HG02938 (cell line): ENCODE results near the gene MVB12A.

Experiments used
- ATAC-seq: cut with Tn5 transposase; IDR thresholded peaks from one replicate; pipeline ENCODE4 v1.9.1; 2021; ENCODE audit warnings: mild to moderate bottlenecking, moderate library complexity; ENCODE audit not compliant: unreplicated experiment

Gene MVB12A

DNA sequence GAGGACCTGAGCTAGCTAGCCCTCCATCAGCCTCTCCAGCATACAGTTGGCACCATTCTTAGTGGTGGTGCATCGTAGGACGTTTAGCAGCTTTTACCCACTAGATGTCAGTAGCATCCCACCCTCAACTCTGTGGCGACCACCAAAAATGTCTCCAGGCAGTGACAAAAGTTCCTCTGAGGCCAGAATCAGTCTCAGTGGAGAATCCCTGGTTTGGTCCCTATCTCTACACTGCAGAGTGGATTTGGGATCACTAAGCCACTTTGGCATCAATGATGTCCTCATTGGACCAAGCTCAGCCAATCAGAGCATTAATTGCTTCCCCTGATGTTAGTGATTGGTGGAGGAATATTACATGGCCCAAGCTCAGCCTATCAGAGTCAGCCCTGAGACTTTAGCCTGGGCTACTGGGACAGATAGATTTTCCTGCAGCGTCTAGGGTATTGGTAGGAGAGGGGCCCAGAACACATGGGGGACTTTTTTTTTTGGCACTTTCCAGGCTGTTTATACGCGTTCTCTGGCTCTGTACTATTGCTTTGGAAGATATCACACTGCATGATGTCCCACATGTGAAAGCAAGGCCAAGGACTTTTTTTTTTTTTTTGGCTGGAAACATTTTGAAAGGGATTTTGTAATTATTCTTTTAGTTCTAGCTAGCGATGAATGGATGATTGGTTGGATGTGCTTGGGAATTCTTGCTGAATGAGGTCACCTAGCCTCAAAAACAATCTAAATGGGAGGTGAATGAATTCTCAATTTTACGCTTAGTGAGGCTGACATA, 21.6 kb downstream of the MVB12A start:
- ATAC-seq: no peak

DNA sequence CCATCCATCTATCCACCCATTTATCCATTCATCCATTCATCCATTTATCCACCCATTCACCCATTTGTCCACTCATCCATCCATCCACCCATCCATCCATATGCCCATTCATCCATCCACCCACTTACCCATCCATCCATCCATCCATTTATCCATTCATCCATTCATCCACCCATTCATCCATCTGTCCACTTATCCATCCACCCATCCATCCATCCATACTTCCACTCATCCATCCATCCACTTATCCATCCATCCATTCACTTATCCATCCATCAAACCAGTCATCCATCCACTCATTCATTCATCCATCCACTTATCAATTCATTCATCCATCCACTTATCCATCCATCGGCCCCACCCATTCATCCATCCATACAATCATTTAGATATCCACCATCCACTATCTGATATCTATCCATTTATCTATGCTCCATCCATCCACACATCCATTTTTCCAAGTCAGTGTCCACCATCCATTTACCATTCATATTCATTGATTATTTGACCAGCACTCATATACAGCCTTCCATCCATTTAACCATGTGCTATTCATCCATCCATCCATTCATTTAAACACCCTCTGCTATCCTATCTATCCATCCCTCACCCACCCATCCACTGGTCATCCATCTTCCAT, 25.8 kb downstream of the MVB12A start:
- no peak for ATAC-seq

DNA sequence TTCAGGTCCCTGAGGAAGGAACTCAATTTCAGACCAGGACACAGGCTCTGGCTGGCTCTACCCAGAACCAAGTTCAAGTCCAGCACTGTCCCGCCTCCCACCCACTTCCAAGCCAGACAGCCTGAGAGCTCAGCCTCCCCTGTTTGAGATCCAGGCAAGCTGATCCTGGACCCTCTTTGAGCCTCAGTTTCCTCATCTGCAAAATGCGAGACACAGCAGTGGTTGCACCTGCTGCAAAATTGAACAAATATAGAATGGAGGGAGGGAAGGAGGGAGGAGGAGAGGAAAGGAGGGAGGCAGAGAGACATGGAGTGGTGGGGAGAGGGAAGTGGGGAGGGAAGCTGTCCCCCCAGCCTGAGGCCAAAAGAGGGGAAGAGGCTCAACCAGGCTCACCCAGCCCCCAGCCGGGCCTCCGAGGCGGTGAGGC, 27.9 kb downstream of the MVB12A start:
- ATAC-seq: no peak

DNA sequence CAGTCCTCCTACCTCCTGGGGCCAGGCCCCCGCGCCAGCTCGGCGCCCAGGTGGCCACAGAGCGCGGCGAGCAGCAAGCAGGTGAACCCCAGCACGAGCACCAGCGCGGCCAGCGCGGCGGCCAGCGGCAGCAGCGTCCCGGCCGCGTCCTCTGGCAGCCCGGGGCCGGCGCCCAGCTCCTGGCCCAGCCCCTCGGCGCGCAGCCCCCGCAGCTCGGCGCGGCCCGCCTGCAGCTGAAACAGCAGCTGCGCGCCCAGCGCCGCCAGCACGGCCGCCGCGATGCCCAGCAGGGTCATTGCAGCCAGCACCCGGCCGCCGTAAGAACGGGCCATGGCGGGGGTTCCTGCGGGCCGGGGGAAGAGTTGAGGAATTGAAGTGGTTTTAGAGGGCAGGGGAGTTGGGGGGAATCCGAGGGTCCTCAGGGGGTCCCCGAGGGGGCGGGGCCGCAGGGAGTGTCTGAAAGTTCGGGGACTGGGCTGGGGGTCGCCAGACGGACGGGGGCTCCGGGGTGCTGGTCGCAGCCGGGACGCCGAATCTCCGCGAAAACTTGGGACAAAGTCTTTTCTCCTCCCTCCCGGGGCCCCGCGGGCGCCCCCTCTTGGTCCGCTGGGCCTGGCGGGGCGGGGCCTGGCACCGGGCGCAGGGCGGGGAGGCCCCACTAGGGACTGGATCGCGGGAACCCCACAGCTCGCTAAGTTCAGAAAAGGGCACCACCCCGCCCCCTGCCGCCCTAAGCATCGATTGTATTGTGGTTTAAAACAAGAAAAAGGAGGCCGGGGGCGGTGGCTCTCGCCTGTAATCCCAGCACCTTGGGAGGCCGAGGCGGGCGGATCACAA, 28.5 kb downstream of the MVB12A start, which contains the start of gene TMEM221:
TMEM221 (minus strand) TSS at position 538 of the 837 bp plus-strand sequence; CDS start at position 332, 206 bp downstream.
- no peak for ATAC-seq

DNA sequence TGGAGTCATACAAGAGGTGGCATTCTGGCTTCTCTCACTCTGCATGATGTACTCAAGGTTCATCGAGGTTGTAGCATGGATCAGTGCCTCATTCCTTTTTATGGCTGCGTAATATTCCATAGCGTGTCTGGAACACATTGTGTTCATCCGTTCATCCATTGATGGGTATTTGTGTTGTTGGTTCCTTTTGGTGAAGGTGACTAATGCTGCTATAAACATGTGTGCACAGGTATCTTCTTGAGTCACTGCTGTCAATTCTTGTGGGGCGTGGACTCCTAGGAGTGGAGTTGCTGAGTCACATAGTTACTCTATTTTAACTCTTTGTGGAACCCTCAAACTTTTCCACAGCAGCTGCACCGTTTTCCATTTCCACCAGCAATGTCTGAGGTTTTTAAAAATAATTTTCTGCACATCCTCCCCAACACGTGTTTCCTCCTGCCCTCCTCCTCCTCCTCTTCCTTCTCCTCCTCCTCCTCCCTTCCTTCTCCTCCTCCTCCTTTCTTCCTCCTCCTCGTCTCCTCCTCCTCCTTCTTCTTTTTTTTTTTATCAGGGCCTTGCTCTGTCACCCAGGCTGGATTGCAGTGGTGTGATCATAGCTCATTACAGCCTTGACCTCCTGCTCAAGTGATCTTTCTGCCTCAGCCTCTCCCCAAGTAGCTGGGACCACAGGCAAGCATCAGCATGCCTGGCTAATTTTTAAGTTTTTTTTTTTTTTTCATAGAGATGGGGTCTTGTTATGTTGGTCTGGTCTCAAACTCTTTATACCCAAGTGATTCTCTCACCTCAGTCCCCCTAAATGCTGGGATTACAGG, 30.6 kb downstream of the MVB12A start:
- no peak for ATAC-seq

DNA sequence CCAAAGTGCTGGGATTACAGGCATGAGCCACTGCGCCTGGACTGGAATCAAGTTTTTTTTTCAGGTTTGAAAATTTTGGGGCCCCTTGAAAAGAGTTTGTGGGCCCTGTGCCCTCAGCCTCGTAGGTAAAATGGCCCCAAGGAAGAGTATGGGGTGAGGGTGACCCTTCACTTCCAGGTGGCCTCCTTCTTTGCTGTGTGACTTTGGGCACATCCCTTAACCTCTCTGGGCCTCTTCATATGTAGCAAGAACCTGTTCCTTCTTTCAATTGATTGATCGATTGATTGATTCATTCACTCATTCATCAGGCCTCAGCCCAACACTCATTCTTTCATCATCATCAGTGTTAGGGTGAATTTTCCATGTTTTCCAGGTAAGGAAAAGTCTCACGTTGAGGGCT, 32.0 kb downstream of the MVB12A start:
- no peak for ATAC-seq

DNA sequence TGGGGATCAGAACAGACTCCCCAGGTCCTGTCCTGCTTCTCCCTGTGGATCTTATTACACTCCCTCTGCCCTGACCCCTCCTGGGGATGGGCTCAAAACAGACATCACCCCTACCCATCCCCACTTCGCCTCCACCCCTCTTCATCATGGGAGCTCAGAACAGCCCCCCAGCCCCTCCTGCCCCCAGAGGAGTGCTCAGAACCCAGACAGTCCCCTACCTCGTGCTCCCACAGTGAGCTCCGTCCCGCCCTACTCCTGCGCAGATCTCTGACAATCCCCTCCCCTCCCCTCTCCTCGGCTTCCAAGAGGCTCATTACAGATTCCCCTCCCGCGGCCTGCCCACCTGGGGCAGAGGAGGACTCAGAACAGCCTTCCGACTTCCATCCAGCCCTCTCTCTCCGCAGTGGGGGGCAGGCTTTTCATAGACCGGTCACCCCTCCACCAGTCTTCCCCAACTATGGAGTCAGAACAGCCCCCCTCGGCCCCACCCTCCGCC, 34.8 kb downstream of the MVB12A start:
- no peak for ATAC-seq

DNA sequence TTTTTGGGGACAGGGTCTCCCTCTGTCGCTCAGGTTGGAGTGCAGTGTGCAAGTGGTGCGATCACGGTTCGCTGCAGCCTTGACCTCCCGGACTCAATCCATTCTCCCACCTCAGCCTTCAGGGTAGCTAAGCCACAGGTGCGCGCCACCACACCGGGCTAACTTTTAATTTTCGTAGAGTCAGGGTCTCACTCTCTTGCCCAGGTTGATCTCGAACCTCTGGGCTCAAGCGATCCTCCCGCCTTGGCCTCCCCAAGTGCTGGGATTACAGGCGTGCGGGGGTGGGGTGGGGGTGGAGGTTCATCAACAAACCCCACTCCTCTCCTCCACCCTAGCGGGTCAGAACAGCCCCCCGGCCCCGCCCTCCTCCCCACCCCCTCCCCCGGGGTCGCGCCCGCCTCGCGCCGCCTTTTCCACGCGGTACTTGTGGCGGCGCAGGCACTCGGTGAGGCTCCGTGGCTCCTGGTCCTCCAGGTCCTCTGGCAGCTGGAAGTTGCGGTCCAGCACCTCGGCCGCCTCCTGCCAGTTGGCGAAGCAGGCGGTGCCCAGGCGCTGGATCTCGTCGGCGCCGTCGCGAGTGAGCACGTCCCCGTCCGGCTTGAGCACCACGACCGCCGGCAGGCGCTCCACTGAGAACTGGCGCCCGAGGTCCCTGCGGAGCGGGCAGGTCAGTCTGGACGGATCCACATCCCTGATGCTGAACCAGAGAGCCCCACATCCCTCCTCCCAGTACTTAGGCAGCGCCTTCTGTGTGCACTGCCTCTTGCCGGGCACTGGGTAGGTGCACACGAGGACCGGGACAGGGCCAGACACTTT, 35.7 kb downstream of the MVB12A start:
- ATAC-seq: no peak

DNA sequence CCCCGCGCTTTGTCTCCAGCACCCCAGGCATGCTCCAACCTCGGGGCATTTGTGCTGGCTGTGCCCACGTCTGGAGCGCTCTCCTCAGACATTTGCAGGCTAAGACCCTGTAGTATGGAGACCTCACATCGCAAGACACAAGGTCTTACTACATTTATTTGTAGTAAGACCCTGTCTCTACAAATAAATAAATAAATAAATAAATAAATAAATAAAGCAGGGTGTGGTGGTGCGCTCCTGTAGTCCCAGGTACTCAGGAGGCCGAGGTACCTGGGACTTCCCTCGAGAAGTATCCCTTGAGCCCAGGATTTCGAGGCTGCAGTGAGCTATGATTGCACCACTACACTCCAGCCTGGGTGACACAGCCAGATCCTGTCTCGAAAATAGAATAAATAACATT, 36.3 kb downstream of the MVB12A start:
- no peak for ATAC-seq

DNA sequence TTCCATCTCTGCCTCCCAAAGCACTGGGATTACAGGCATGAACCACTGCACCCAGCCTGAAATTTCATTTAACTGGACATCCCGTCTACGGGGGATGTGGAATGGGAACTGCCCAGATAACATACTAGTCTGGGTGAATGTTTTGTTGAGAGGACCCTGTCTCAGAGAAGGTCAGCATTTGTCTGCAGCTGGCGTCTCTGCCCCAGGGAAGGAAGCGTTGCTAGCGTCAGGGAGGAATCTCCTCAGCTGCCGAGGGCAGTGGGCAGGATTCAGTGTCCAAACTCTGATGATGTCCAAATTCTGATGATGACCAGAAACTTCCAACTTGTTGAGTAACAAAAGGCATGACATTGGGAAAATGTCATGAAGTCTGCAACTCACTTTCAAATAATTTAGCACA, 37.8 kb downstream of the MVB12A start:
- no peak for ATAC-seq

DNA sequence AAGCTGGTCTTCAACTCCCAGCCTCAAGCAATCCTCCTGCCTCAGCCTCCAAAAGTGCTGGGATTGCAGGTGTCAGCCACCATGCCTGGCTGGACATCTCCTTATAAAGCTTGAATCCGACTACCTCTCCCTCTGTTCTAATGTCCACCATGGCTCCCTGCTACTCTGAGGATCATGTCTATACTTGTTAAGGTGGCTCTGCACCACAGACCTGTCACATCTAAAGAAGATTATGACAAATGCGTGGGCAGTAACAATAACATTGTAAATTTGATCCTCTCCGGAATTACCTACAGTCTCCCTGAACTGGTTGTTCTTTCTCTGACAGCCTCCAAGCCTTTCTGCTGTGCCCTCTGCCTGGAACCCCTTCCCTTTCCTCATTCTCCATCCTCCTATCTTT, 39.1 kb downstream of the MVB12A start:
- ATAC-seq: no peak

DNA sequence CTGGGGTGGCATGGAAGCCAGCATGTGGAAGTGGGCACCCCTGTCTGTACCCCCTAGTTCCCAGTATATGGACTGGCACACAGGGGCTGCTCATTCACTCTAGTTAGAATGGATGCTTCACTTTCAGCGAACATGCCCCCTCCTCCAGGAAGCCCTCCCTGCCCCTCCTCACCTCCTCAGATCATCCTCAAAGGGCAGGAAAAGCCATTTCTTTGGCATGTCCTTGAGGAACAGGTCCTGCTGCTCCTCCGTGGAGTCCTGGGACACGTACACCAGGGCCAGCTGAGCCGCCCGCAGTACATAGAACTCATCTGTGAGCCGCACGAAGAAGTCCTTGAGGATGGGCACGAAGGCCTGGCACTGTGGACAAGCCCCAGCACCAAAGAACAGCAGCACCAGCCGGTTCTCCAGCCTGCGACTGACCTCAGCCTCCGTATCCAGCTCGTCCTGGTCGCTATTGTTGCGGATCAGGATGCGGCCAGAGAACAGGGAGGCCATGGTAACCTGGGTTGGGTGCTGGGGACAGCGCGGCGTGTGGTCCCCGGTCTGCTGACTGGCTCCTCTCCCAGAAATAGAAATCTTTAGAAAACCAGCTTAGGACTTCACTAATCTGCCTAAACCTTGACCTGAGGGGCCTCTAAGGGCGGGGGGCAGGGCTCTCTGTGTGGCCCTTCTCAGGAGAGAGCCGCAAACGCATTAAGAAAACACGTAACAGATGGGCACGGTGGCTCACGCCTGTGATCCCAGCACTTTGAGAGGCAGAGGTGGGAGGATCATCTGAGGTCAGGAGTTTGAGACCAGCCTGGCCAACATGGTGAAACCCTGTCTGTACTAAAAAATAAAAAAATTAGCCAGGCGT, 40.8 kb downstream of the MVB12A start, which contains the start of gene NXNL1:
NXNL1 (minus strand) TSS at position 555 of the 859 bp plus-strand sequence; CDS start at position 498, 57 bp downstream.
- ATAC-seq: no peak

DNA sequence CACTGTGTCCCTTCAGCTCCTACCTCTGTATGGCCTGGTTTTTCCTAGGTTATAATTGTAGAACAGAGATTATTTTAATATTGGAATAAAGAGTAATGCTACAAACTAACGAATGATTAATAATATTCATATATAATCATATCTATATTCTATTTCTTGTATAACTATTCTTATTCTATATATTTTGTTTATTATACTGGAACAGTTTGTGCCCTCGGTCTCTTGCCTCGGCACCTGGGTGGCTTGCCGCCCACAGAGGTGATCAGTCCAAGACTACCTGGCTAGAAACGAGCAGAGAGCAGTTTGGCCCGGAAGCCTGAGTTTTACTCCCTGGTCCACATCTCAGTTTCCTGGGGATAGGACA, 46.6 kb downstream of the MVB12A start:
- no peak for ATAC-seq

DNA sequence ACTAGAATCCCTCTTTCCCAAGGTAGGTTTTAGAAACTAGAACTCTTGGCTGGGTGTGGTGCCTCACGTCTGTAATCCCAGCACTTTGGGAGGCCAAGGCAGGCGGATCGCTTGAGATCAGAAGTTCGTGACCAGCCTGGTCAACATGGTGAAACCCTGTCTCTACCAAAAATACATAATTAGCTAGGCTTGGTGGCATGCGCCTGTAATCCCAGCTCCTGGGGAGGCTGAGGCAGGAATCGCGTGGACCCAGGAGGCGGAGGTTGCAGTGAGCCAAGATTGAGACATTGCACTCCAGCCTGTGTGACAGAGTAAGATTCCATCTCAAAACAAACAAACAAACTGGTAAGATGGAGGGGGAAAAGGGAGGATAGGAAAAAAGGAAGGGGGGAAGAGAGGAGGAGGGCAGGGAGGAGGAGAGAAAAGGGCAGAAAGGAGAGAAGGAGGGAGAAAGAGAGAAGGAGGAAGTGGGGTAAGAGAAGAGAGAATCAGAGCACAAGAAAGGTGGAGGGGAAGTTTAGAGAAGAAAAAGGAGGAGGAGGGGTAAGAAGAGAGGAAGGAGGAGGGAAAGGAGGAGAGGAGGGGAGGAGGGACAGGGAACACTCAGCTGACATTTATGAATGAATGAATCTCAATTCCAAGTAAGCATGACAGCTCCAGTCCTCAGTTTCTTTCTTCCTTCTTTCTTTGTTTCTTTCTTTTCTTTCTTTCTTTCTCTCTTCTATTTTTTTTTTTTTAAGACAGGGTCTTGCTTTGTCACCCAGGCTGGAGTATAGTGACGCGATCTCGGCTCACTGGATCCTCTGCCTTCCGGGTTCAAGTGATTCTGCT, 47.8 kb downstream of the MVB12A start:
- ATAC-seq: no peak

DNA sequence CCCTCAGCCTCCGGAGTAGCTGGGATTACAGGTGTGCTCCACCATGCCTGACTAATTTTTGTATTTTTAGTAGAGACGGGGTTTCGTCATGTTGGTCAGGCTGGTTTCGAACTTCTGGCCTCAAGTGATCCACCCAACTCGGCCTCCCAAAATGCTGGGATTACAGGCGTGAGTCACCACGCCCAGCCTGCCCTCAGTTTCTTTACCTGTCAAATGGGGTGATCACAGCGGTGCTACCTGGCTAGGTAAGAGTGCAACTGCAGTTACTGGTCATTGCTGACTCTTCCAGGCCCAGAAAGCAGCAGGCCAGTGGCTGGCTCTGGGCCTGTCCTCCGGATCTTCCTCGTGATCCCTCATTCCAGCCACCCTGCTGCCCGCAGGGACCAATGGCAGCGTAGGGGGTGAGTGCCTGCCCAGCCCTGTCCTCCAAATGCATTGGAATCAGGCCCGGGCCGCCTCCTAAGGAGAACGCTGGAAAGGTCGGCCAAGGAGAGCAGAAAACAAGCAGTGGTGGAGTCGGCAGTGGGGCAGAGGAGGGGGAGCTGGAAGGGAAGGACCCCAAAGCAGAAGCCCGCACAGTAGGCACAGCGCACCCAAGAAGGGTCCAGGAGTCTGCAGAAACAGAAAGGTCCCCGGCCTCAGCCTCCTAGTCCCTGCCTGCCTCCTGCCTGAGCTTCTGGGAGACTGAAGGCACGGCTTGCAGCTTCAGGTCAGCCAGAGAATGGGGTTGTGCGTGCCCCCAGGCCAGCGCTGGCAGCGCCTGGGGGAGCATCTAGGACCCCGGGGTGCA, 48.6 kb downstream of the MVB12A start:
- ATAC-seq: no peak

DNA sequence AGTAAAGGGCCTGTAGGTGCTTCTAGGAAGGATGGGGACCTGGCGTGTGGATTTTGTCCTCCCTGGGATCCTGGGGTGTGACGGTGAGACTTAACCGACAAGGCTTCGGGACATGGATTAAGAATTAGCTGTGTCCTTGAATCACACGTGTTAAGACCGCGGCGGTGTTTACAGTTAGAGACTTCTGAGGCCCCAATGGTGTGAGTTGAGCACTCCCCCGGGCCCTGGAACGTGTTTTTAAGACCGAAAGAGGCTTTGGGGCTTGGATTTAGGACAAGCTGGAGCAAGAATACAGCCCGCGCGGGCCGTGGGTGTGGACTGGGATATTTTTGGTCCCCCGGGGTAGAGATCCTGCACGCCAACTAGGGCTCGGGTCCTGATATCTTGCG, 49.2 kb downstream of the MVB12A start:
- no peak for ATAC-seq

DNA sequence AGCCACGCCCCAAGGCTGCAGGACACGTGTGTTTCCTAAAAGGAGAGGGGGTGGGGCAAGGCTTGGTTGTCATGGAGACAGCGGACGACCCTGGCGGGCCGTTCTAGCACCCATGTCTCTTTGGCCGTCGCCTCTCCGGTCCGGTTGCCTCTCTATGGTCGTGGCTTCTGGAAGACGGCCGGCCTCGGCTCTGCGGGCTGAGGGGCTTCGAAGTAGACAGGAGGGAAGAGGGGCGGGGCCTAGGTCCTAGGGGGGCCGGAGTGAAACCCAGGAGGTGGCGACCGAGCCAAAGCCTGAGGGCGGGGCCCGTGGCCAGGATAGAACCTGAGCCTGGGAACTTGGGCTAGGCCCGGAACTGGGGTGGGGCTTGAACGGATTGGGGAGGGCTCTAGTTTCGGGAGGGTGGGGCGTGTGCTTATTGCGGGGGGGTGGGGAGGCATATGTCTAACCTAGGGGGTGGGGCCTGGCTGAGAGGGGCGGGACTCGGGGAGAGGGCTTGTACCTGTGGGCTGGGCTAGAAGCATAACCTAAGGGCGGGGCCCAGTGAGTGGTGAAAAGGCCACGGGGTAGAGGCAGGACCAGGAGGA, 49.7 kb downstream of the MVB12A start:
- peak; percentile 39 for ATAC-seq
